H1 (cell line): ENCODE measurements around the gene CHRNA3. TPM values are rescaled to one million over a fixed set of nuclear protein-coding genes. Genes with fewer than 3 reads are reported as not detected.

Experiments used
- CTCF ChIA-PET: fragments of 300-600 bp; sonication (Branson Sonifier 250); formaldehyde crosslinking; loops from one replicate; lab custom pipeline; 2021; ENCODE audit not compliant: partially characterized antibody; lab: Charles Lee
- POLR2A ChIA-PET: fragments of 300-600 bp; sonication (Branson Sonifier 250); formaldehyde crosslinking; loops from one replicate; lab custom pipeline; 2021; ENCODE audit warnings: inconsistent platforms; ENCODE audit not compliant: partially characterized antibody; lab: Charles Lee
- DNase-seq, 2 experiments: peaks; one replicate each; pipeline versions ENCODE4 v3.0.0 to v3.0.0-alpha.2; 2010 to 2022; ENCODE audit warnings: low spot score in 2 of 2, low read depth in 1 of 2, mixed read lengths in 1 of 2
- FAIRE-seq: peaks from 2 replicates; lab custom pipeline; 2011; peaks lifted over from hg19 to GRCh38; lab: Jason Lieb, UNC
- H2AFZ ChIP-seq: 2 replicates; pipeline ENCODE4 v1.8.1; 2012; ENCODE audit warnings: low read length, inconsistent platforms
- H2AK5ac ChIP-seq: 2 replicates; pipeline ENCODE4 v1.6.1; 2013; ENCODE audit warnings: low read depth, low read length
- H2BK120ac ChIP-seq: replicated peaks from 2 replicates; pipeline ENCODE3; 2013; ENCODE audit warnings: low read depth, low read length, inconsistent platforms
- H2BK12ac ChIP-seq: 2 replicates; pipeline ENCODE4 v1.6.1; 2013; ENCODE audit warnings: low read depth, low read length
- H2BK15ac ChIP-seq: 2 replicates; pipeline ENCODE4 v1.6.1; 2013; ENCODE audit warnings: low read length
- H2BK20ac ChIP-seq: 2 replicates; pipeline ENCODE4 v1.6.1; 2013; ENCODE audit warnings: low read length
- H2BK5ac ChIP-seq: 2 replicates; pipeline ENCODE4 v1.6.1; 2013; ENCODE audit warnings: low read depth, low read length
- H3K14ac ChIP-seq: 2 replicates; pipeline ENCODE4 v1.6.1; 2013; ENCODE audit warnings: inconsistent platforms; ENCODE audit not compliant: insufficient read length
- H3K18ac ChIP-seq: 2 replicates; pipeline ENCODE4 v1.6.1; 2013; ENCODE audit warnings: low read length; ENCODE audit errors: extremely low read depth
- H3K23ac ChIP-seq: 2 replicates; pipeline ENCODE4 v1.6.1; 2013; ENCODE audit warnings: inconsistent platforms; ENCODE audit not compliant: insufficient read length
- H3K23me2 ChIP-seq: 2 replicates; pipeline ENCODE4 v1.6.1; 2013; ENCODE audit warnings: low read depth, low read length
- H3K27ac ChIP-seq: 2 replicates; pipeline ENCODE4 v1.6.1; 2011; ENCODE audit warnings: low read depth, low read length, inconsistent platforms
- H3K27me3 ChIP-seq, 4 experiments: replicated peaks in 1 of 4; 1 replicate in 1 of 4; 2 replicates in 3 of 4; pipeline versions ENCODE4 v1.6.1 to v1.8.1; 2011 to 2013; ENCODE audit warnings: low read length in 3 of 4, mild to moderate bottlenecking in 3 of 4, inconsistent platforms in 2 of 4, mixed read lengths in 2 of 4, moderate library complexity in 1 of 4; ENCODE audit not compliant: control insufficient read depth in 3 of 4, insufficient read depth in 3 of 4; ENCODE audit errors: extremely low read depth in 1 of 4
- H3K36me3 ChIP-seq, 4 experiments: 2 replicates each; pipeline versions ENCODE4 v1.6.1 to v1.8.1; 2011 to 2013; ENCODE audit warnings: mild to moderate bottlenecking in 4 of 4, low read length in 3 of 4, moderate library complexity in 2 of 4, control low read depth in 1 of 4, inconsistent platforms in 1 of 4; ENCODE audit not compliant: insufficient read depth in 4 of 4, control insufficient read depth in 2 of 4
- H3K4ac ChIP-seq: replicated peaks from 2 replicates; pipeline ENCODE3; 2013; ENCODE audit warnings: low read length, low read depth, mixed read lengths, inconsistent platforms; ENCODE audit not compliant: insufficient read length
- H3K4me1 ChIP-seq, 4 experiments: replicated peaks in 1 of 4; 1 replicate in 1 of 4; 2 replicates in 3 of 4; pipeline versions ENCODE4 v1.6.1 to v1.8.1; 2011 to 2013; ENCODE audit warnings: low read length in 3 of 4, inconsistent platforms in 2 of 4, mixed read lengths in 1 of 4; ENCODE audit not compliant: insufficient read depth in 4 of 4, control insufficient read depth in 3 of 4
- H3K4me2 ChIP-seq, 2 experiments: 2 replicates each; pipeline versions ENCODE4 v1.6.1 to v1.8.1; 2011 to 2013; ENCODE audit warnings: low read depth in 2 of 2, low read length in 2 of 2, control low read depth in 1 of 2, inconsistent platforms in 1 of 2, mild to moderate bottlenecking in 1 of 2; ENCODE audit not compliant: insufficient read depth in 1 of 2
- H3K4me3 ChIP-seq, 4 experiments: fragments of 200-600, 300-600 bp in 1 of 4; sonication (generic), shearing (Covaris generic), sonication (Bioruptor Twin) in 1 of 4; 2 replicates each; pipeline versions ENCODE4 v1.5.1 to v1.8.1; 2011 to 2016; ENCODE audit warnings: low read length in 4 of 4, low read depth in 3 of 4, control low read depth in 2 of 4, inconsistent platforms in 2 of 4, mild to moderate bottlenecking in 2 of 4, mixed read lengths in 1 of 4, moderate library complexity in 1 of 4; ENCODE audit not compliant: insufficient read depth in 2 of 4; ENCODE audit errors: extremely low read depth in 1 of 4
- H3K56ac ChIP-seq: replicated peaks from 2 replicates; pipeline ENCODE3; 2013; ENCODE audit warnings: low read depth, mild to moderate bottlenecking, mixed read lengths, low read length, inconsistent platforms; ENCODE audit not compliant: insufficient read length
- H3K79me1 ChIP-seq: 2 replicates; pipeline ENCODE4 v1.6.1; 2013; ENCODE audit warnings: low read depth, low read length, control low read depth
- H3K79me2 ChIP-seq, 2 experiments: 2 replicates each; pipeline versions ENCODE4 v1.6.1 to v1.8.1; 2012 to 2013; ENCODE audit warnings: low read length in 2 of 2, mild to moderate bottlenecking in 2 of 2, inconsistent platforms in 1 of 2; ENCODE audit not compliant: insufficient read depth in 2 of 2, control insufficient read depth in 1 of 2
- H3K9ac ChIP-seq, 4 experiments: replicated peaks in 1 of 4; 1 replicate in 1 of 4; 2 replicates in 3 of 4; pipeline versions ENCODE4 v1.6.1 to v1.8.1; 2011 to 2013; ENCODE audit warnings: low read depth in 3 of 4, low read length in 3 of 4, control low read depth in 2 of 4, mild to moderate bottlenecking in 2 of 4, moderate library complexity in 2 of 4, inconsistent platforms in 1 of 4; ENCODE audit errors: extremely low read depth in 1 of 4
- H3K9me3 ChIP-seq, 2 experiments: 2 replicates each; pipeline versions ENCODE4 v1.6.1 to v1.8.1; 2012 to 2013; ENCODE audit warnings: mild to moderate bottlenecking in 2 of 2, moderate library complexity in 2 of 2, control low read depth in 1 of 2, inconsistent platforms in 1 of 2, low read depth in 1 of 2, low read length in 1 of 2, mixed read lengths in 1 of 2; ENCODE audit not compliant: insufficient read depth in 2 of 2
- H4K20me1 ChIP-seq, 2 experiments: replicated peaks in 1 of 2; 2 replicates each; pipeline versions ENCODE3 to v1.8.1; 2011 to 2013; ENCODE audit warnings: inconsistent platforms in 2 of 2, low read length in 2 of 2, mild to moderate bottlenecking in 1 of 2; ENCODE audit not compliant: insufficient read depth in 2 of 2, control insufficient read depth in 1 of 2
- H4K5ac ChIP-seq: 2 replicates; pipeline ENCODE4 v1.6.1; 2013; ENCODE audit warnings: low read length, low read depth, mixed read lengths, inconsistent platforms; ENCODE audit not compliant: insufficient read length
- H4K8ac ChIP-seq: 2 replicates; pipeline ENCODE4 v1.8.0; 2013; ENCODE audit warnings: mild to moderate bottlenecking, moderate library complexity, low read length, inconsistent platforms; ENCODE audit not compliant: insufficient read depth; ENCODE audit errors: extremely low read depth
- H4K91ac ChIP-seq: replicated peaks from 2 replicates; pipeline ENCODE3; 2013; ENCODE audit warnings: low read length, mixed read lengths, inconsistent platforms; ENCODE audit not compliant: insufficient read length
- BACH1 ChIP-seq: IDR thresholded peaks from 2 replicates; pipeline ENCODE4 v1.6.1; 2012; ENCODE audit warnings: low read length, improper control_type of control experiment
- BRCA1 ChIP-seq: IDR thresholded peaks from 2 replicates; pipeline ENCODE4 v1.6.1; 2012; ENCODE audit warnings: low read depth, low read length, improper control_type of control experiment
- JUND ChIP-seq: IDR thresholded peaks from 2 replicates; pipeline ENCODE4 v1.6.1; 2011; ENCODE audit warnings: mild to moderate bottlenecking, improper control_type of control experiment, low read length
- NANOG ChIP-seq: IDR thresholded peaks from 2 replicates; pipeline ENCODE4 v1.6.1; 2011; ENCODE audit warnings: low read length, low read depth, mild to moderate bottlenecking, inconsistent platforms; ENCODE audit not compliant: insufficient read depth, poor library complexity, severe bottlenecking
- SP2 ChIP-seq: IDR thresholded peaks from 2 replicates; pipeline ENCODE4 v1.6.1; 2012; ENCODE audit warnings: mild to moderate bottlenecking, low read length, inconsistent platforms
- TBP ChIP-seq: IDR thresholded peaks from 2 replicates; pipeline ENCODE4 v1.6.1; 2011; ENCODE audit warnings: low read depth, low read length, improper control_type of control experiment
- WGBS, 2 experiments: shearing (Covaris generic) in 1 of 2; methylation state at CpG; one replicate each; pipeline versions ENCODE4 v1.1.6 to v1.1.7; 2013 to 2015; ENCODE audit warnings: low lambda C conversion rate in 2 of 2, mixed read lengths in 2 of 2, inconsistent platforms in 1 of 2, low coverage in 1 of 2, missing lambda C conversion rate in 1 of 2; ENCODE audit not compliant: insufficient replicate concordance in 2 of 2, insufficient coverage in 1 of 2, insufficient read length in 1 of 2; ENCODE audit errors: extremely low coverage in 1 of 2, missing lambda C conversion rate in 1 of 2; 5-methylcytosine and 5-hydroxymethylcytosine counted together
- polyA plus RNA-seq, 7 experiments: library from polyadenylated mRNA; depleted of rRNA in 3 of 7; stranded (reverse) in 5 of 7; unstranded in 2 of 7; fragments of >200 nt in 5 of 7; fragments of 200-250 nt in 2 of 7; gene quantifications; 1 replicate in 5 of 7; 2 replicates in 1 of 7; 4 replicates in 1 of 7; pipeline versions ENCODE4 v1.2.1 to v1.2.3, GENCODE V29; 2011 to 2013; ENCODE audit warnings: missing spikeins in 2 of 7, mixed read lengths in 2 of 7
- total RNA-seq: library from RNA; stranded (reverse); fragmentation: NEBNext Ultra II Directional; extraction: Animal tissue kit (Norgen Biotek cat#: 25700); gene quantifications from 2 replicates; pipeline ENCODE4 v1.2.1, GENCODE V29; 2021

Gene CHRNA3
- total and polyA plus RNA-seq, 2 of the 8 experiments (the other 6 are each of a cell fraction or from before 2014, with no cell fraction given) = 2.1 to 4.7 TPM

DNA sequence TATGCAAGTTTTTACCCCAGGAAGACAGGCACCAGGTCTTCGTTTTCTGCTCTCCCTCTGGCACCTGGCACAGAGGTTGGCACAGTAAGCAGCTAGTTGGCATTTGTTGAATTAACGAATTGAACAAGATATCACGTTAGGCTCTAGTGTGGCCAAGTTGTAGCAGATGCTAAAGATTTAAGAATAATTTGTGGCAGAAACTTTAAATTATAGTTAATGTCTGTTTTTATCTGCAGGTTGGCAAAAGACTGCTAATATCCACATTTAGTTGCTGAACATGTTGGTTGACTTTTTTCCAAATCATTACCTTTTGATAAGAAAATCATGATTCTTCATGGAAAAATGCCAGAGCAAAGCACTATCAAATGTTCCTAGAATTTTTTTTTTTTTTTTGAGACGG is 47.4 kb downstream of the CHRNA3 start:
- CTCF ChIA-PET = interaction anchor here (0.7 kb wide), 1 partner anchor 19 kb away, joined by 3 read pairs; no protein-coding TSS in a partner anchor
- Histone ChIP-seq H4K5ac (no peak overlapping the region), H3K18ac (no peak overlapping the region), H3K27ac (no peak overlapping the region), H2BK120ac (no peak overlapping the region), H2BK15ac (no peak overlapping the region), H3K4me2 (no peak overlapping the region), H3K9me3 (no peaks in the 10 kb centered on the region), H2BK12ac (no peak overlapping the region), H3K23me2 (no peaks in the 10 kb centered on the region), H3K79me2 (peaks cover 0 to 57% of the 10 kb centered on the region in 2 experiments; a peak in 2 of 4 replicates), H2BK20ac (no peak overlapping the region), H3K56ac (no peak overlapping the region), H4K91ac (no peak overlapping the region), H2AFZ (no peak overlapping the region), H3K14ac (no peak overlapping the region), H4K8ac (no peak overlapping the region), H3K4me1 (peaks cover 0 to 3% (median 0%) of the 10 kb centered on the region in 4 experiments; a peak in 1 of 7 replicates), H3K79me1 (no peaks in the 10 kb centered on the region; the same call in 1 of the 2 replicates), H3K36me3 (no peaks in the 10 kb centered on the region; a peak in 1 of 8 replicates), H4K20me1 (peaks cover 0 to 2% of the 10 kb centered on the region in 2 experiments), H3K9ac (no peak overlapping the region), H3K4ac (no peak overlapping the region), H2AK5ac (no peak overlapping the region), H3K4me3 (no peak overlapping the region), H3K27me3 (no peaks in the 10 kb centered on the region), H3K23ac (no peak overlapping the region), H2BK5ac (no peak overlapping the region)
- FAIRE-seq = no peak
- no peak for DNase-seq
- POLR2A ChIA-PET = no interaction called here
- WGBS, 2 experiments = 62% methylated on average over 4 of the region's 4 CpGs; no CpG with 5 or more reads in 1 of the 2 experiments
- TF ChIP-seq JUND = no peak
- TF ChIP-seq SP2 = no peak
- no peak for TF ChIP-seq BRCA1
- no peak for TF ChIP-seq BACH1
- no peak for TF ChIP-seq TBP
- TF ChIP-seq NANOG = no peak
